MCF 10A (cell line): ENCODE measurements around the gene TRIM23. TPM values are rescaled to one million over a fixed set of nuclear protein-coding genes. Genes with fewer than 3 reads are reported as not detected.

Experiments
- BruUV-seq: library from RNA; stranded (reverse); fragments of 400-500 nt; replicated peaks from 2 replicates; lab custom pipeline; 2021; lab: Mats Ljungman, UMichigan
- CTCF ChIA-PET: fragments of 300-600 bp; sonication (Branson Sonifier 250); formaldehyde crosslinking; extraction: SDS; loops from one replicate; lab custom pipeline; 2021; ENCODE audit warnings: antibody characterized with exemption, inconsistent platforms; lab: Yijun Ruan, JAX
- POLR2A ChIA-PET: fragments of 300-600, 350-650 bp; sonication (Branson Sonifier 250); formaldehyde crosslinking; extraction: SDS; loops from one replicate; lab custom pipeline; 2020; ENCODE audit warnings: antibody characterized with exemption, inconsistent platforms; lab: Yijun Ruan, JAX
- DNase-seq: peaks from one replicate; pipeline ENCODE4 v3.0.0-alpha.2; 2018; ENCODE audit not compliant: unreplicated experiment
- H3K27ac Mint-ChIP-seq: one replicate; pipeline ENCODE4 v1.8.0; 2022; ENCODE audit warnings: mild to moderate bottlenecking, low read depth, mixed read lengths; ENCODE audit not compliant: unreplicated experiment
- H3K27me3 Mint-ChIP-seq: one replicate; pipeline ENCODE4 v1.8.0; 2022; ENCODE audit warnings: mixed read lengths; ENCODE audit not compliant: insufficient read depth, unreplicated experiment
- H3K36me3 Mint-ChIP-seq: one replicate; pipeline ENCODE4 v1.8.0; 2022; ENCODE audit warnings: mild to moderate bottlenecking, moderate library complexity, mixed read lengths; ENCODE audit not compliant: insufficient read depth, unreplicated experiment
- H3K4me1 Mint-ChIP-seq: one replicate; pipeline ENCODE4 v1.8.0; 2022; ENCODE audit warnings: mixed read lengths; ENCODE audit not compliant: insufficient read depth, unreplicated experiment
- H3K4me3 Mint-ChIP-seq: one replicate; pipeline ENCODE4 v1.8.0; 2022; ENCODE audit warnings: mild to moderate bottlenecking, moderate library complexity, mixed read lengths; ENCODE audit not compliant: unreplicated experiment
- H3K9me3 Mint-ChIP-seq: one replicate; pipeline ENCODE4 v1.8.0; 2022; ENCODE audit warnings: mixed read lengths; ENCODE audit not compliant: unreplicated experiment
- intact Hi-C: fragments of 100-400 bp; cut with micrococcal nuclease; formaldehyde crosslinking; loops from 2 replicates; pipeline ENCODE4 v1.14.1; 2022
- total RNA-seq: library from RNA; stranded (reverse); gene quantifications from 2 replicates; pipeline ENCODE4 v1.2.3, GENCODE V29; 2022
- TF ChIP-seq, protein P1 (sequence below): fragments of 200-600 bp; IDR thresholded peaks from one replicate; pipeline ENCODE4 v1.8.0; 2022; ENCODE audit warnings: antibody characterized with exemption, mild to moderate bottlenecking; ENCODE audit not compliant: unreplicated experiment

The TRIM23 gene
- total RNA-seq, 1 experiment from 2014 or later, result 14.1 TPM

GRCh38 chr5:65562731-65563701 is 61.1 kb downstream of the TRIM23 start, which contains the start of the genes CENPK and PPWD1:
TSS of gene CENPK (minus strand) at chr5:65563168. CDS start at chr5:65554907, 8,261 bp downstream.
TSS of gene PPWD1 (plus strand) at chr5:65563296. CDS start at chr5:65563311, 15 bp downstream.
- peaks cover 23% of the 10 kb centered on the region for H3K36me3 Mint-ChIP-seq
- H3K4me3 Mint-ChIP-seq, result peak within 1 kb of the TSS; percentile 90
- peak; percentile 96 for DNase-seq
- H3K27ac Mint-ChIP-seq, result peak within 1 kb of the TSS; percentile 96
- intact Hi-C loops, result no loop called here
- no peaks in the 10 kb centered on the region for H3K27me3 Mint-ChIP-seq
- ChIA-PET POLR2A (interaction anchor here (0.7 to 4.4 kb wide), 24 partner anchors 8 to 795 kb away, joined by 3 to 38 read pairs (median 4); partner anchors contain the start of genes ADAMTS6, CWC27, NLN and SGTB), CTCF (interaction anchor here (0.7 to 1.7 kb wide), 5 partner anchors 80 to 922 kb away, joined by 3 to 14 read pairs (median 6); no protein-coding TSS in a partner anchor)
- no peaks in the 10 kb centered on the region for H3K9me3 Mint-ChIP-seq
- TF ChIP-seq, protein P1, sequence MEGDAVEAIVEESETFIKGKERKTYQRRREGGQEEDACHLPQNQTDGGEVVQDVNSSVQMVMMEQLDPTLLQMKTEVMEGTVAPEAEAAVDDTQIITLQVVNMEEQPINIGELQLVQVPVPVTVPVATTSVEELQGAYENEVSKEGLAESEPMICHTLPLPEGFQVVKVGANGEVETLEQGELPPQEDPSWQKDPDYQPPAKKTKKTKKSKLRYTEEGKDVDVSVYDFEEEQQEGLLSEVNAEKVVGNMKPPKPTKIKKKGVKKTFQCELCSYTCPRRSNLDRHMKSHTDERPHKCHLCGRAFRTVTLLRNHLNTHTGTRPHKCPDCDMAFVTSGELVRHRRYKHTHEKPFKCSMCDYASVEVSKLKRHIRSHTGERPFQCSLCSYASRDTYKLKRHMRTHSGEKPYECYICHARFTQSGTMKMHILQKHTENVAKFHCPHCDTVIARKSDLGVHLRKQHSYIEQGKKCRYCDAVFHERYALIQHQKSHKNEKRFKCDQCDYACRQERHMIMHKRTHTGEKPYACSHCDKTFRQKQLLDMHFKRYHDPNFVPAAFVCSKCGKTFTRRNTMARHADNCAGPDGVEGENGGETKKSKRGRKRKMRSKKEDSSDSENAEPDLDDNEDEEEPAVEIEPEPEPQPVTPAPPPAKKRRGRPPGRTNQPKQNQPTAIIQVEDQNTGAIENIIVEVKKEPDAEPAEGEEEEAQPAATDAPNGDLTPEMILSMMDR, result no peak
- peaks cover 25% of the 10 kb centered on the region for H3K4me1 Mint-ChIP-seq
- BruUV-seq, result TSS peak; percentile 64

GRCh38 chr5:65556718-65557117 is 67.4 kb downstream of the TRIM23 start:
- H3K9me3 Mint-ChIP-seq, result no peaks in the 10 kb centered on the region
- CTCF ChIA-PET, result interaction anchor here (0.6 kb wide), 1 partner anchor 760 kb away, joined by 3 read pairs; no protein-coding TSS in a partner anchor

GRCh38 chr5:65556181-65556580 is 68.0 kb downstream of the TRIM23 start:
- DNase-seq, result no peak
- Mint-ChIP-seq H3K36me3 (no peaks in the 10 kb centered on the region), H3K4me1 (peaks cover 36% of the 10 kb centered on the region), H3K27ac (no peak overlapping the region), H3K4me3 (no peak overlapping the region), H3K9me3 (no peaks in the 10 kb centered on the region), H3K27me3 (no peaks in the 10 kb centered on the region)
- POLR2A ChIA-PET, result interaction anchor here (0.6 to 0.8 kb wide), 2 partner anchors 14 to 46 kb away, joined by 3 read pairs; no protein-coding TSS in a partner anchor
- intact Hi-C loops, result no loop called here
- TF ChIP-seq, protein P1, result no peak
- BruUV-seq, result no TSS peak
- CTCF ChIA-PET, result interaction anchor here (0.6 to 1.3 kb wide), 5 partner anchors 16 to 759 kb away, joined by 3 to 6 read pairs (median 3); no protein-coding TSS in a partner anchor

More at GRCh38 chr5:65556718-65557117, 67.4 kb downstream of the TRIM23 start:
- TF ChIP-seq, protein P1, result no peak
- POLR2A ChIA-PET, result no interaction called here
- H3K27ac Mint-ChIP-seq, result no peak overlapping the region
- no peak overlapping the region for H3K4me3 Mint-ChIP-seq
- intact Hi-C loops, result no loop called here
- no peak for DNase-seq
- no peaks in the 10 kb centered on the region for H3K36me3 Mint-ChIP-seq
- no TSS peak for BruUV-seq
- peaks cover 36% of the 10 kb centered on the region for H3K4me1 Mint-ChIP-seq
- H3K27me3 Mint-ChIP-seq, result no peaks in the 10 kb centered on the region
